Measurements from ENCODE around the gene PLAC1.

DNA sequence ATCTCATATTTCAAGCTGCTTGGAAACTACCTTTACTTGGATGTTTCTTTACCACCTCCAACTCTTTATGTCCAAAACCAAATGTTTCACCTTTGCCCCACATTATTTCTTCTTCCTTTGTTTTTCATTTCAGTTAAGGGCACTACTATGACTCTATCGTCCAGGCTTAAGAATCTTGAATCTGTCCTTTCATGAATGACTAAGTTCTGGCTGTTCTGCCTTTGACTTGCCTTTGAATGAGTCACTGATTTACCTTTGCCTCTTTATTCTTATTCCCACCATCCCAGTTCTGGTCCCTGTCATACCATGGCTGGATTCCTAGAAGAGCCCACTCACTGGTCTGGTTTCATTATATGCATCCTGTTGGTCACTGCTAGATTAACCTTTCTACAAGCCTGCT is 30.6 kb upstream of the PLAC1 start:
- TF ChIP-seq, protein P1, sequence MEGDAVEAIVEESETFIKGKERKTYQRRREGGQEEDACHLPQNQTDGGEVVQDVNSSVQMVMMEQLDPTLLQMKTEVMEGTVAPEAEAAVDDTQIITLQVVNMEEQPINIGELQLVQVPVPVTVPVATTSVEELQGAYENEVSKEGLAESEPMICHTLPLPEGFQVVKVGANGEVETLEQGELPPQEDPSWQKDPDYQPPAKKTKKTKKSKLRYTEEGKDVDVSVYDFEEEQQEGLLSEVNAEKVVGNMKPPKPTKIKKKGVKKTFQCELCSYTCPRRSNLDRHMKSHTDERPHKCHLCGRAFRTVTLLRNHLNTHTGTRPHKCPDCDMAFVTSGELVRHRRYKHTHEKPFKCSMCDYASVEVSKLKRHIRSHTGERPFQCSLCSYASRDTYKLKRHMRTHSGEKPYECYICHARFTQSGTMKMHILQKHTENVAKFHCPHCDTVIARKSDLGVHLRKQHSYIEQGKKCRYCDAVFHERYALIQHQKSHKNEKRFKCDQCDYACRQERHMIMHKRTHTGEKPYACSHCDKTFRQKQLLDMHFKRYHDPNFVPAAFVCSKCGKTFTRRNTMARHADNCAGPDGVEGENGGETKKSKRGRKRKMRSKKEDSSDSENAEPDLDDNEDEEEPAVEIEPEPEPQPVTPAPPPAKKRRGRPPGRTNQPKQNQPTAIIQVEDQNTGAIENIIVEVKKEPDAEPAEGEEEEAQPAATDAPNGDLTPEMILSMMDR (IDR thresholded peaks at IDR 0.05 in 2 of 3, conservative IDR thresholded peaks at IDR 0.05 in 1 of 3; ENCODE audit: borderline replicate concordance in 1 of 3, insufficient read depth in 1 of 3, low read depth in 2 of 3, low read length in 2 of 3): no peak
- TF ChIP-seq, protein P2, sequence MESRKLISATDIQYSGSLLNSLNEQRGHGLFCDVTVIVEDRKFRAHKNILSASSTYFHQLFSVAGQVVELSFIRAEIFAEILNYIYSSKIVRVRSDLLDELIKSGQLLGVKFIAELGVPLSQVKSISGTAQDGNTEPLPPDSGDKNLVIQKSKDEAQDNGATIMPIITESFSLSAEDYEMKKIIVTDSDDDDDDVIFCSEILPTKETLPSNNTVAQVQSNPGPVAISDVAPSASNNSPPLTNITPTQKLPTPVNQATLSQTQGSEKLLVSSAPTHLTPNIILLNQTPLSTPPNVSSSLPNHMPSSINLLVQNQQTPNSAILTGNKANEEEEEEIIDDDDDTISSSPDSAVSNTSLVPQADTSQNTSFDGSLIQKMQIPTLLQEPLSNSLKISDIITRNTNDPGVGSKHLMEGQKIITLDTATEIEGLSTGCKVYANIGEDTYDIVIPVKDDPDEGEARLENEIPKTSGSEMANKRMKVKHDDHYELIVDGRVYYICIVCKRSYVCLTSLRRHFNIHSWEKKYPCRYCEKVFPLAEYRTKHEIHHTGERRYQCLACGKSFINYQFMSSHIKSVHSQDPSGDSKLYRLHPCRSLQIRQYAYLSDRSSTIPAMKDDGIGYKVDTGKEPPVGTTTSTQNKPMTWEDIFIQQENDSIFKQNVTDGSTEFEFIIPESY (IDR thresholded peaks at IDR 0.05; ENCODE audit: extremely low read depth, insufficient replicate concordance, low read length): no peak
- TF ChIP-seq CBX3 (IDR thresholded peaks at IDR 0.05; ENCODE audit: low read depth) (no peak), POLR2A (IDR thresholded peaks at IDR 0.05; ENCODE audit: borderline replicate concordance, extremely low read depth, insufficient read depth, insufficient read length) (no peak), POLR2AphosphoS5 (IDR thresholded peaks at IDR 0.05; ENCODE audit: low read depth, low read length) (no peak), SIN3A (IDR thresholded peaks at IDR 0.05; ENCODE audit: low read depth) (no peak), EZH2 (IDR thresholded peaks at IDR 0.05) (no peak), ELF1 (IDR thresholded peaks at IDR 0.05; ENCODE audit: borderline replicate concordance, low read depth) (no peak), RAD21 (IDR thresholded peaks at IDR 0.05; ENCODE audit: low read depth) (no peak), EZH2phosphoT487 (IDR thresholded peaks at IDR 0.05; ENCODE audit: borderline replicate concordance) (no peak), ZNF274 (IDR thresholded peaks at IDR 0.05; ENCODE audit: low read depth, low read length) (no peak), YY1 (IDR thresholded peaks at IDR 0.05; ENCODE audit: extremely low read depth, insufficient replicate concordance, low read depth, low read length) (no peak), JUND (IDR thresholded peaks at IDR 0.05) (peak; percentile 34; the same call in 1 of the 2 replicates)
- TF ChIP-seq, protein P3, sequence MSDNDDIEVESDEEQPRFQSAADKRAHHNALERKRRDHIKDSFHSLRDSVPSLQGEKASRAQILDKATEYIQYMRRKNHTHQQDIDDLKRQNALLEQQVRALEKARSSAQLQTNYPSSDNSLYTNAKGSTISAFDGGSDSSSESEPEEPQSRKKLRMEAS (IDR thresholded peaks at IDR 0.05): no peak
